Stimulated activated naive B cell treated with anti-CD40 and anti-IgM and Interleukin-4, amounts not matched to agents 10 μg/mL and 1 μg/mL and 100 μg/mL, for 72 hours (primary cell): ENCODE results near the gene SGK1.
"Not testable (repeated sequence)": the region's sequence is repeated elsewhere in the genome, so short reads cannot be mapped to it uniquely, and the experiment has no call there.

Experiments used
- ATAC-seq, 2 donors: fragments of 150-1000 bp; cut with Tn5 transposase; replicated peaks; 2 replicates each; pipeline ENCODE4 v1.10.0; 2021; ENCODE audit warnings: moderate library complexity in 1 of 2
- DNase-seq: peaks from one replicate; pipeline ENCODE4 v3.0.0; 2021
- H3K27ac Mint-ChIP-seq: one replicate; pipeline ENCODE4 v1.8.0; 2022; ENCODE audit warnings: mild to moderate bottlenecking, mixed read lengths
- H3K27me3 Mint-ChIP-seq, 2 donors: one replicate each; pipeline ENCODE4 v1.8.0; 2022; ENCODE audit warnings: mixed read lengths in 2 of 2
- H3K36me3 Mint-ChIP-seq, 2 donors: one replicate each; pipeline ENCODE4 v1.8.0; 2022; ENCODE audit warnings: mixed read lengths in 2 of 2, mild to moderate bottlenecking in 1 of 2
- H3K4me1 Mint-ChIP-seq, 2 donors: one replicate each; pipeline ENCODE4 v1.8.0; 2022; ENCODE audit warnings: mixed read lengths in 2 of 2, mild to moderate bottlenecking in 1 of 2
- H3K4me3 Mint-ChIP-seq, 2 donors: one replicate each; pipeline ENCODE4 v1.8.0; 2022; ENCODE audit warnings: mild to moderate bottlenecking in 2 of 2, mixed read lengths in 2 of 2, moderate library complexity in 1 of 2
- H3K9me3 Mint-ChIP-seq, 2 donors: one replicate each; pipeline ENCODE4 v1.8.0; 2022; ENCODE audit warnings: mixed read lengths in 2 of 2, mild to moderate bottlenecking in 1 of 2

The SGK1 gene

DNA sequence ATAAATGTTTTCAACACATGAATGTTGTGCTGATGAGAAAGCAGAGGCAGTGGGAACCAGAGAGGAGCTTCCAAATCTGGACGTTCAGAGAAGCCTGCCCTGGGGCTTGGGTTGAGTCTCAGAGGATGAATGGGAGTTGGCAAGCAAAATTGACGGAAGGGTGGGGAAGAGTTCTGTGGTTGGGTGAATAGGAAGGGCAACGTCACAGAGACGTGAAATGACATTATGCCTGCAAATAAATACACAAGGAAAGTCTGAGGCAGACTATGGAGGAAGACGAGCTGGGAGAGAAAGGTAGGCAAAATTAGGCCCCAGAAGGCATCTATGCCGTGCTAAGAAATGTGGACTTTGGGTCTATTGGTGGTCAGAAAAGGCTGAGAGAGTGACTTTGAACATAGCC lies 25.2 kb upstream of the SGK1 start:
- Mint-ChIP-seq H3K4me1 (peaks cover 7 to 10% of the 10 kb centered on the region in 2 donors), H3K27ac (no peak overlapping the region), H3K4me3 (no peak overlapping the region), H3K36me3 (peaks cover 0 to 3% of the 10 kb centered on the region in 2 donors), H3K9me3 (peaks cover 0 to 1% of the 10 kb centered on the region in 2 donors), H3K27me3 (no peaks in the 10 kb centered on the region)
- DNase-seq (no peak), ATAC-seq (no peak)

GRCh38 chr6:134341999-134342567 lies 24.2 kb upstream of the SGK1 start:
- no peak overlapping the region for H3K27ac Mint-ChIP-seq
- no peaks in the 10 kb centered on the region for H3K27me3 Mint-ChIP-seq
- H3K4me3 Mint-ChIP-seq, result no peak overlapping the region
- ATAC-seq (no peak), DNase-seq (no peak)
- peaks cover 0 to 3% of the 10 kb centered on the region in 2 donors for H3K36me3 Mint-ChIP-seq
- peaks cover 12 to 17% of the 10 kb centered on the region in 2 donors for H3K4me1 Mint-ChIP-seq
- peaks cover 0 to 1% of the 10 kb centered on the region in 2 donors for H3K9me3 Mint-ChIP-seq

DNA sequence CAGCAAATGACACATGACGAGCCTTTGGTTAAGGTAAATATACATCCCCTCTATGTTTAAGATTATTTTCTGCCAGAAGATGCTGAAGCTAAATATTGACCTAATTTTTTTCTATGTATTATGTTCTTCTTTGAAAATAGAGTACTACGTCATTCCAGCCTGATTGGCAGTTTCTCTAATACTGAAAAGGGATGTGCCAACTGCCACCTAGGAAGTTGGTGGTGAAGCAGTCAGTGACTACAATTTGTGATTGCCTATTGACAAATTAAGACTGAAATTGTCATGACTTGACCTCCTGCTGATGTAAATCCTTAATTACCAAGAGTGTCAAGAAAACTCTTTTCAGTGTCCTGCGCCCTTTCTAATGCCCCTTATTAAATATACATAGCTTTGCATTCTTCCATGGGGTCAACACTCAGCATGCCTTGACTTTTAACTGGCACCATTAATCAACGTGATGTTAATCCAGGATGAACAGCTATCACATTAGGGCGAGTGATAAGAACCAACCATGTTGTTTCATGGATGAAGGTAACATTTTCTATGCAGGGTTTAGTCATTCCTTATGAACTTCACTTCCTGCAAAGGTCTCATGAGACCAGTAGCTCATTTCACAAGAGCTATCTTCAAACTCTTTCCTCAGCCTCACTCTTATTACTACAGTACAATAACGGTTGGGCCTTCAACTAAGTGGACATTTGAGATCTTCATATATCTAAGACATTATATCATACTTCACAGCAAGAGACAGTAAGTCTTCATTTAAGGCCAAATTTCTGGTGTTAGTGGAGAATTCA lies 22.5 kb upstream of the SGK1 start:
- Mint-ChIP-seq H3K36me3 (peaks cover 0 to 3% of the 10 kb centered on the region in 2 donors), H3K27ac (no peak overlapping the region), H3K9me3 (no peaks in the 10 kb centered on the region), H3K27me3 (no peaks in the 10 kb centered on the region), H3K4me1 (peaks cover 12 to 17% of the 10 kb centered on the region in 2 donors), H3K4me3 (no peak overlapping the region)
- peak; percentile 67 to 86 for ATAC-seq
- DNase-seq, result no peak

DNA sequence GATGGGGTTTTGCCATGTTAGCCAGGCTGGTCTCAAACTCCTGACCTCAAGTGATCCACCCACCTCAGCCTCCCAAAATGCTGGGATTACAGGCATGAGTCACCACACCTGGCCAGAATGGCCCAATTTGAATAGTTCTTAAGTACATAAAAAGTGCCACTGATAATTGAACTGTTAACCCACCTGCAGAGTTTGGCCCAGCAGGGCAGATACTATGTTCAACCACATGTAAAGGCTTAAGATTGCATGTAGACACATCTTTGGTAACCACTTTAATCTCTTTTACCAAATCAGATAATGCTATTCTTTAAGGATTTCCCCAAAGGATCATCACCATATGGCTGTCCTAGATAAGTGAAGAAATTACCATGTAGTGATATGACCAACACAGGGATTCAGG lies 21.3 kb upstream of the SGK1 start:
- no peak for ATAC-seq
- Mint-ChIP-seq H3K36me3 (peaks cover 0 to 3% of the 10 kb centered on the region in 2 donors), H3K27ac (no peak overlapping the region), H3K4me1 (peaks cover 12 to 17% of the 10 kb centered on the region in 2 donors), H3K4me3 (no peak overlapping the region), H3K9me3 (no peaks in the 10 kb centered on the region), H3K27me3 (no peaks in the 10 kb centered on the region)
- DNase-seq, result no peak

DNA sequence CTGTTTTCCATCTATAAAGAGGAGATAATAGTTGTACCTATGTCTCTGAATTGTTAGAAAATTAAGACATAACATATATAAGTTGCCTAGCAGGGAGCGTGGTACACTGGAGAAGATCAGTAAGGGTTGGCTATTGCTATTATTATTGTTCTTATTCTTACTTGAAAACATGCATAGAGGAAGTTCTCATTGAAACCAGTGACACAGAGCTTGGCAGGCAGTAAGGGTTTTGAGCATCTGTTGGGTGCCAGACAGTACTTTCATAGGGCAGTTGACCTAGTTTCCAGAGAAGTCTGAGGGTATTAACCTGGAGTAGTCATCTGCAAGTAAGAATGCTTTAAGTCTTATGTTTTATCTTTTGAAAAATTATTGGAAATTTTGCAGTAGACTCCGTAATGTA lies 13.3 kb upstream of the SGK1 start:
- no peak for DNase-seq
- H3K4me3 Mint-ChIP-seq, result no peak overlapping the region

DNA sequence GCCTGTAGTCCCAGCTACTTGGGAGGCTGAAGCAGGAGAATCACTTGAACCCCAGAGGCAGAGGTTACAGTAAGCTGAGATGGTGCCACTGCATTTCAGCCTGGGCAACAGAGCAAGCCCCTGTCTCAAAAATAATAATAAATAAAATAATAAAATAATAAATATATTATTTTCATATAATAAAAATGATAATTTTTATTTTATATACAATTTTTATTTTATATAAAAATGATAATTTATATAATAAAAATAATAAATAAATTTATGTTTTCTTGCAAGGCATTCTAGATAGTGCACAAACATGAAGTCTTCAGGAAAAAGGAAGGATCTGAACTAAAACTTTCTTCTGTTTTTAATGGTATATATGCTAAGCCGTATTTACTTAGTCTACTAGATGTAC lies 12.6 kb upstream of the SGK1 start:
- DNase-seq, result no peak
- Mint-ChIP-seq H3K4me3 (no peak overlapping the region), H3K9me3 (peaks cover 0 to 4% of the 10 kb centered on the region in 2 donors), H3K27ac (no peak overlapping the region), H3K36me3 (no peaks in the 10 kb centered on the region), H3K4me1 (peaks cover 1 to 8% of the 10 kb centered on the region in 2 donors), H3K27me3 (no peaks in the 10 kb centered on the region)
- ATAC-seq, result no peak

More for the DNA sequence above, 13.3 kb upstream of the SGK1 start:
- peak; percentile 69 to 74 for ATAC-seq
- H3K9me3 Mint-ChIP-seq, result peaks cover 0 to 2% of the 10 kb centered on the region in 2 donors
- no peaks in the 10 kb centered on the region for H3K27me3 Mint-ChIP-seq
- peaks cover 1 to 8% of the 10 kb centered on the region in 2 donors for H3K4me1 Mint-ChIP-seq
- H3K27ac Mint-ChIP-seq, result no peak overlapping the region
- no peaks in the 10 kb centered on the region for H3K36me3 Mint-ChIP-seq

DNA sequence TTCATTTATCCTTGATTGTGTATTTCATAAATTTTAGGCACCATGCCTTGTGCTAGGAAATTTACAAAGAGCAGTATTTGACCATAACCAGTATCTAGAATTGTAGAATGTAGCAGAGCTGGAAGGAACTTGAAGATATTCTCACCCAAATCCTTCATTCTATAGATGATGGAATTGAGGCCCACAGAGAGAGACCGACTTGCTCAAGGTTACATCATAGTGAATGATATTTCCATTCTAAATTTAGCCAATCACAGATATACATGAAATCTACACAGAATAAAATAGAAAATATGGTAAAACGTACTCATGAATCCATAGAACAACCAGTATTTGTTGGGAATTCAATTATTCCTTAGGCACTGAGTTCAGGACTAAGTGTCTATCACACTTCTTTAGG lies 10.9 kb upstream of the SGK1 start:
- Mint-ChIP-seq H3K36me3 (no peaks in the 10 kb centered on the region), H3K27ac (no peak overlapping the region), H3K9me3 (peaks cover 0 to 4% of the 10 kb centered on the region in 2 donors), H3K4me1 (peaks cover 1 to 8% of the 10 kb centered on the region in 2 donors), H3K4me3 (no peak overlapping the region), H3K27me3 (no peaks in the 10 kb centered on the region)
- DNase-seq, result no peak
- no peak for ATAC-seq

DNA sequence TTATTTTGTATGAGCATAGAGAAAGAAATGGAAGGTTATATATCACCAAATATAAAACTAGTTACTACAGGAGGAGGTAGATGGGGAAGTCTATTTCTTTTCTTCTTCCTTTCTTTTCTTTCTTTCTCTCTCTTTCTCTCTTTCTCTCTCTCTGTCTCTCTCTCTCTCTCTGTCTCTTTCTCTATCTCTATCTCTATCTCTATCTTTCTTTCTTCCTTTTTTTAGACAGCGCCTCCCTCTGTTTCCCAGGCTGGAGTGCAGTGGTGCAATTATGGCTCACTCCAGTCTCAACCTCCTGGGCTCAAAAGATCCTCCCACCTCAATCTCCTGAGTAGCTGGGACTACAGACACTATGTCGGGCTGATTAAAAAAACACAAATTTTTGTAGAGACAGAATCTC lies 10.2 kb upstream of the SGK1 start:
- H3K9me3 Mint-ChIP-seq, result peaks cover 0 to 4% of the 10 kb centered on the region in 2 donors
- ATAC-seq (no peak), DNase-seq (no peak)
- H3K4me3 Mint-ChIP-seq, result no peak overlapping the region
- H3K4me1 Mint-ChIP-seq, result peaks cover 1 to 8% of the 10 kb centered on the region in 2 donors
- no peaks in the 10 kb centered on the region for H3K36me3 Mint-ChIP-seq
- no peak overlapping the region for H3K27ac Mint-ChIP-seq
- H3K27me3 Mint-ChIP-seq, result no peaks in the 10 kb centered on the region

DNA sequence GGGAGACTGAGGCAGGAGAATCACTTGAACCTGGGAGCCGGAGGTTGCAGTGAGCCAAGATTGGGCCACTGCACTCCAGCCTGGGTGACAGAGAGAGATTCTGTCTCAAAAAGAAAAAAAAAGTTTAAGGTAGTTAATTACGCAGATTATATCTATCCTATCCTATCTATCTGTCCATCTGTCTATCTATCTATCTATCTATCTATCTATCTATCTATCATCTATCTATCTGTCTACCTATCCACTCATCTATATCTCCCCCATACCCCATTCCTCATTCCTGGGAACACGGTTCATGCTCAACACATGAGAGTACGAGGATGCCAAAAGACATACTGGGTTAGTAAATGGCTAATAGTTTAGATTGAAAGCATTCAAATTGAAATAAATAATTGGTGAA lies 8.3 kb upstream of the SGK1 start:
- not testable (repeated sequence) for H3K4me1 Mint-ChIP-seq, H3K4me3 Mint-ChIP-seq, H3K9me3 Mint-ChIP-seq, DNase-seq, H3K27ac Mint-ChIP-seq, H3K36me3 Mint-ChIP-seq, H3K27me3 Mint-ChIP-seq, ATAC-seq

- Mint-ChIP-seq H3K27me3 (no peaks in the 10 kb centered on the region), H3K4me3 (no peak overlapping the region), H3K9me3 (peaks cover 3 to 12% of the 10 kb centered on the region in 2 donors), H3K27ac (no peak overlapping the region), H3K36me3 (peaks cover 0 to 3% of the 10 kb centered on the region in 2 donors), H3K4me1 (no peaks in the 10 kb centered on the region)
- ATAC-seq (no peak), DNase-seq (no peak)
These were observed 6.9 kb upstream of the SGK1 start for GRCh38 chr6:134324766-134325165.

DNA sequence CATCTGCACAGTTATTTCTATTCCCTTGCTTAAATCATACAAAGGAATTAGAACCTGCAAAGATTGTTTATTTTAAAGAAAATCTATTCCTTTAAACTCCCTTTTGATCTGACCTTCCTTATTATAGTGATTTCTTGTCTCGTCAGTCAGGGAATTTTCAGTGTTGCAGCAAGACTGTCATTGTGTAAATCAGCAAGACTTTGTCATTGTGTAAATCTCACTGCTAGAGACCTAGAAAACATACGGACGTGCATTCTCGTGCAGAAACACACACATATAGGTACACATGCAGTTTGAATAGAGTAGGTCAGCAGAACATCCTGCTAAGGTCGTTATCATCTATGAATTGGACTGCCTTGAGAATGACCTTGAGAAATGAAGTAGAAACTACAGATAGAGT lies 6.2 kb upstream of the SGK1 start:
- Mint-ChIP-seq H3K4me1 (no peaks in the 10 kb centered on the region), H3K27me3 (no peaks in the 10 kb centered on the region), H3K27ac (no peak overlapping the region), H3K9me3 (peaks cover 4 to 14% of the 10 kb centered on the region in 2 donors), H3K36me3 (peaks cover 0 to 5% of the 10 kb centered on the region in 2 donors), H3K4me3 (no peak overlapping the region)
- ATAC-seq (no peak), DNase-seq (no peak)

- Mint-ChIP-seq H3K4me3 (no peak overlapping the region), H3K9me3 (peaks cover 4 to 14% of the 10 kb centered on the region in 2 donors), H3K27me3 (peaks cover 0 to under 1% of the 10 kb centered on the region in 2 donors), H3K27ac (no peak overlapping the region), H3K4me1 (no peaks in the 10 kb centered on the region), H3K36me3 (peaks cover 0 to 5% of the 10 kb centered on the region in 2 donors)
- ATAC-seq, result no peak
- DNase-seq, result no peak
These were observed 5.8 kb upstream of the SGK1 start for GRCh38 chr6:134323698-134324097.

DNA sequence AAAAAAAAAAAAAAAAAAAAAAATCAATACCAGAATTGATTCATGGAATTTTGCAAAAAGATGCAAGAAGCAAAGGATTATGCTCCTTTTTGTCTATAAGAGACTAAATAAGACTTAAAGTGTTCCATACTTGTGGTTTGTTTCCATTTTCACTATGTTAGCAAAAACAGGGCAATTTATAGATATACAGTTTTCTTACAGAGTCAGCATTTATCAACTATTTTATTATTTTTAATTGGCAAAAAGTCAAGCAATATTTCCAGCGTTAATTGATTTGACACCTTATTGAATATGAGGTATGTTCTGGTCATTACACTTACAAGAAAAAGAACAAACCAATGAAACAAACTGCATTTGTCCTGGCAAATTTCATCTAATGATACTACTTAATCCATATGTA lies 5.4 kb upstream of the SGK1 start:
- DNase-seq (no peak), ATAC-seq (no peak)
- Mint-ChIP-seq H3K36me3 (peaks cover 0 to 5% of the 10 kb centered on the region in 2 donors), H3K9me3 (peaks cover 4 to 14% of the 10 kb centered on the region in 2 donors), H3K27ac (no peak overlapping the region), H3K4me3 (no peak overlapping the region), H3K27me3 (peaks cover under 1 to 4% of the 10 kb centered on the region in 2 donors), H3K4me1 (peaks cover 0 to under 1% of the 10 kb centered on the region in 2 donors)

GRCh38 chr6:134322216-134322615 lies 4.3 kb upstream of the SGK1 start:
- DNase-seq (no peak), ATAC-seq (no peak)
- Mint-ChIP-seq H3K4me3 (no peak overlapping the region), H3K27ac (no peak overlapping the region), H3K9me3 (peaks cover 4 to 14% of the 10 kb centered on the region in 2 donors), H3K27me3 (peaks cover 12 to 15% of the 10 kb centered on the region in 2 donors), H3K4me1 (peaks cover 9 to 11% of the 10 kb centered on the region in 2 donors), H3K36me3 (peaks cover 0 to 5% of the 10 kb centered on the region in 2 donors)

- H3K27ac Mint-ChIP-seq, result no peak overlapping the region
- H3K4me1 Mint-ChIP-seq, result peaks cover 9 to 14% of the 10 kb centered on the region in 2 donors
- peaks cover 0 to 5% of the 10 kb centered on the region in 2 donors for H3K36me3 Mint-ChIP-seq
- ATAC-seq (no peak), DNase-seq (no peak)
- H3K27me3 Mint-ChIP-seq, result peaks cover 17 to 22% of the 10 kb centered on the region in 2 donors
- H3K9me3 Mint-ChIP-seq, result peaks cover 4 to 12% of the 10 kb centered on the region in 2 donors
- H3K4me3 Mint-ChIP-seq, result no peak overlapping the region
These were observed 3.3 kb upstream of the SGK1 start for GRCh38 chr6:134321246-134321645.
